PFSK-1 (cell line): Measurements from ENCODE around the gene SPIRE2.

Source experiments
- FOXP2 ChIP-seq: optimal IDR thresholded peaks from 2 replicates; pipeline ENCODE3; 2011; ENCODE audit warnings: borderline replicate concordance, control low read depth, inconsistent platforms; ENCODE audit not compliant: insufficient read depth; ENCODE audit errors: extremely low read length, extremely low read depth
- POLR2AphosphoS5 ChIP-seq: IDR thresholded peaks from 2 replicates; pipeline ENCODE4 v1.6.1; 2012; ENCODE audit warnings: low read depth, mild to moderate bottlenecking, control low read depth, low read length, moderate library complexity
- SIN3A ChIP-seq: IDR thresholded peaks from 2 replicates; pipeline ENCODE4 v1.6.1; 2012; ENCODE audit warnings: mild to moderate bottlenecking, low read length, moderate library complexity, borderline replicate concordance; ENCODE audit not compliant: insufficient read depth
- TAF1 ChIP-seq: IDR thresholded peaks from 2 replicates; pipeline ENCODE4 v1.6.1; 2012; ENCODE audit warnings: low read length, control low read depth, borderline replicate concordance; ENCODE audit not compliant: insufficient read depth
- TF ChIP-seq, protein P1 (sequence below), 2 experiments: IDR thresholded peaks; 2 replicates each; pipeline versions ENCODE4 v1.6.1 to v1.8.0; 2011 to 2012; ENCODE audit warnings: low read depth in 2 of 2, low read length in 2 of 2, control low read depth in 1 of 2, inconsistent platforms in 1 of 2, mild to moderate bottlenecking in 1 of 2, moderate library complexity in 1 of 2; ENCODE audit not compliant: insufficient read depth in 1 of 2

Gene SPIRE2

GRCh38 chr16:89831810-89832328 lies 3.6 kb downstream of the SPIRE2 start:
- TF ChIP-seq TAF1, result no peak
- TF ChIP-seq, protein P1, sequence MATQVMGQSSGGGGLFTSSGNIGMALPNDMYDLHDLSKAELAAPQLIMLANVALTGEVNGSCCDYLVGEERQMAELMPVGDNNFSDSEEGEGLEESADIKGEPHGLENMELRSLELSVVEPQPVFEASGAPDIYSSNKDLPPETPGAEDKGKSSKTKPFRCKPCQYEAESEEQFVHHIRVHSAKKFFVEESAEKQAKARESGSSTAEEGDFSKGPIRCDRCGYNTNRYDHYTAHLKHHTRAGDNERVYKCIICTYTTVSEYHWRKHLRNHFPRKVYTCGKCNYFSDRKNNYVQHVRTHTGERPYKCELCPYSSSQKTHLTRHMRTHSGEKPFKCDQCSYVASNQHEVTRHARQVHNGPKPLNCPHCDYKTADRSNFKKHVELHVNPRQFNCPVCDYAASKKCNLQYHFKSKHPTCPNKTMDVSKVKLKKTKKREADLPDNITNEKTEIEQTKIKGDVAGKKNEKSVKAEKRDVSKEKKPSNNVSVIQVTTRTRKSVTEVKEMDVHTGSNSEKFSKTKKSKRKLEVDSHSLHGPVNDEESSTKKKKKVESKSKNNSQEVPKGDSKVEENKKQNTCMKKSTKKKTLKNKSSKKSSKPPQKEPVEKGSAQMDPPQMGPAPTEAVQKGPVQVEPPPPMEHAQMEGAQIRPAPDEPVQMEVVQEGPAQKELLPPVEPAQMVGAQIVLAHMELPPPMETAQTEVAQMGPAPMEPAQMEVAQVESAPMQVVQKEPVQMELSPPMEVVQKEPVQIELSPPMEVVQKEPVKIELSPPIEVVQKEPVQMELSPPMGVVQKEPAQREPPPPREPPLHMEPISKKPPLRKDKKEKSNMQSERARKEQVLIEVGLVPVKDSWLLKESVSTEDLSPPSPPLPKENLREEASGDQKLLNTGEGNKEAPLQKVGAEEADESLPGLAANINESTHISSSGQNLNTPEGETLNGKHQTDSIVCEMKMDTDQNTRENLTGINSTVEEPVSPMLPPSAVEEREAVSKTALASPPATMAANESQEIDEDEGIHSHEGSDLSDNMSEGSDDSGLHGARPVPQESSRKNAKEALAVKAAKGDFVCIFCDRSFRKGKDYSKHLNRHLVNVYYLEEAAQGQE (IDR thresholded peaks at IDR 0.05; ENCODE audit: insufficient read depth in 1 of 2, low read depth in 2 of 2, low read length in 2 of 2), result no peak
- no peak for TF ChIP-seq SIN3A
- no peak for TF ChIP-seq FOXP2
- TF ChIP-seq POLR2AphosphoS5, result no peak

DNA sequence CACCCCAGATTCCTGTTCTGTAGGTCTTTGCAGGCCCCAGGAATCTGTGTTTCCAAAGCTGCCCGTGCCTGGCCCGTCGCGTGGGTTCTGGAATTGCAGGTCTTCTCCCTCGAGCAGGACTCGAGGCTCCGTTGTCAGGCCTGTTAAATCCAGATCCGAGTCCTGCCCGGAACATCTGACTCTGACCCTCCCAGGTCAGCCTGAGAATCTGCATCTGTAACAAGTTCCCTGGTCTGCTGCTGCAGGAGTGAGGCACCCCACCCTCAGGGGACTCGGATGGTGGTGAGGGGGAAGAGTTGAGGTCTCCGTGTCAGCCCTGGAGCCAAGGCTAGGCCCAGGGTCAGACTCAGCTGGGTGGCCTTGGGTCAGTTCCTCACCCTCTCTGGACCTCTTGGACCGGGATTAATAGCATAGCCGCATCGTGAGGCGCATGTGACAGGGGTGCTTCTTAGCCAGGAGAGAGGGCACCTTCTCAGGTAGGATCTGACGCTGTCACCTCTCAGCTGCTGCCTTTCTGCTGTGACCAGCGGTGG lies 8.8 kb downstream of the SPIRE2 start:
- TF ChIP-seq SIN3A, result no peak
- TF ChIP-seq, protein P1 (IDR thresholded peaks at IDR 0.05; ENCODE audit: insufficient read depth in 1 of 2, low read depth in 2 of 2, low read length in 2 of 2), result no peak
- TF ChIP-seq FOXP2, result no peak
- TF ChIP-seq POLR2AphosphoS5, result no peak
- no peak for TF ChIP-seq TAF1

- TF ChIP-seq FOXP2 (no peak), POLR2AphosphoS5 (no peak), TAF1 (no peak), SIN3A (no peak)
- TF ChIP-seq, protein P1 (IDR thresholded peaks at IDR 0.05; ENCODE audit: insufficient read depth in 1 of 2, low read depth in 2 of 2, low read length in 2 of 2), result no peak
These were observed 13.0 kb downstream of the SPIRE2 start for GRCh38 chr16:89841275-89841674.

- TF ChIP-seq FOXP2, result no peak
- TF ChIP-seq, protein P1 (IDR thresholded peaks at IDR 0.05; ENCODE audit: insufficient read depth in 1 of 2, low read depth in 2 of 2, low read length in 2 of 2), result no peak
- TF ChIP-seq POLR2AphosphoS5, result no peak
- no peak for TF ChIP-seq SIN3A
These were observed 14.5 kb downstream of the SPIRE2 start for GRCh38 chr16:89842471-89843408.
